Measurements from ENCODE around the gene NPRL2. TPM values are rescaled to one million over a fixed set of nuclear protein-coding genes. Genes with fewer than 3 reads are reported as not detected.

Gene NPRL2
- total RNA-seq = 21.0 and 25.4 TPM in 2 replicates

DNA sequence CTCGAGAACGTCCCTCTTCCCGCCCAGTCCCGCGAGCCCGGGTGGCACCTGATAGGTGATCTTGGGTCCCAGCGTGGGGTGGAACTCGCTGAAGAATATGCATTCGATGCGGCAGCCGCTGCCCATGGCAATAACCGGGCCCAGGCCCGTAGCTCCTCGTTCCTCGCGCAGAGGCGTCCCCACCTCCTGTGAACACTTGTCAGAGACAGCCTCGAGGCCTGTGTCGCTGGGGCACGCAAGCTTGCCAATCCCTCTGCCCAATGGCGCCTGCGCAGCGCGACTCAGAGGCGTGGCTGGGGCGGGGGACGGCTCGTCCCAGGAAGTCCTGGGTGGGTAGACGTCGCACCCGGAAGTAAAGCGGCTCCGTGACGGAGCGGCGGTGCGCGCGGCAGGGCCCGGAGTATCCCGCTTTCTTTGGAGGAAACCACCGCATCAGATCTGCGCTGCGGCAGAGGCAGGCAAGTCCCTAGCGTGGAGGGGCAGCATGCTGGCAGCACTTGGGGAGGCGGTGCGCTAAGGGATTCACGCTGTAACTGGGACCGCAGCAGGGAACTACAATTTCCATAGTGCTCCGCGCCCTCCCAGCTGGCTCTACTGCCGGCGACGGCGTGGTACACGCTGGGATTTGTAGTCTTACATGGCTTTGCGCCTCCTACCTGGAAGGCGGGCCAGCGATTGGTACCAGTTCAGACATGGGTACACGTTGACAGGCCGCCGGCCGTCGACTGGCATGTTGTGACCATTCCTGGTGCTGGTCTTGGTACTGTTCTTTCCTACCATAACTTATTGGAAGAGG is at the start of gene NPRL2, which contains the start of gene CYB561D2:
Gene NPRL2, minus strand, starts transcription at position 249 of the 796 bp plus-strand sequence. Its CDS starts 123 bp downstream, at position 126.
Gene CYB561D2, plus strand, starts transcription at position 336 of the 796 bp plus-strand sequence. CDS start 572 bp downstream, outside the sequence.

GRCh38 chr3:50358911-50359759 is 8.6 kb upstream of the NPRL2 start, which contains the start of gene TMEM115:
TSS of gene TMEM115 (minus strand) at chr3:50359521. CDS start at chr3:50359063, 458 bp downstream.

GRCh38 chr3:50345586-50346234 is 4.9 kb downstream of the NPRL2 start, which contains the start of gene ZMYND10:
TSS of gene ZMYND10 (minus strand) at chr3:50345732. CDS start at chr3:50345579, 153 bp downstream.

DNA sequence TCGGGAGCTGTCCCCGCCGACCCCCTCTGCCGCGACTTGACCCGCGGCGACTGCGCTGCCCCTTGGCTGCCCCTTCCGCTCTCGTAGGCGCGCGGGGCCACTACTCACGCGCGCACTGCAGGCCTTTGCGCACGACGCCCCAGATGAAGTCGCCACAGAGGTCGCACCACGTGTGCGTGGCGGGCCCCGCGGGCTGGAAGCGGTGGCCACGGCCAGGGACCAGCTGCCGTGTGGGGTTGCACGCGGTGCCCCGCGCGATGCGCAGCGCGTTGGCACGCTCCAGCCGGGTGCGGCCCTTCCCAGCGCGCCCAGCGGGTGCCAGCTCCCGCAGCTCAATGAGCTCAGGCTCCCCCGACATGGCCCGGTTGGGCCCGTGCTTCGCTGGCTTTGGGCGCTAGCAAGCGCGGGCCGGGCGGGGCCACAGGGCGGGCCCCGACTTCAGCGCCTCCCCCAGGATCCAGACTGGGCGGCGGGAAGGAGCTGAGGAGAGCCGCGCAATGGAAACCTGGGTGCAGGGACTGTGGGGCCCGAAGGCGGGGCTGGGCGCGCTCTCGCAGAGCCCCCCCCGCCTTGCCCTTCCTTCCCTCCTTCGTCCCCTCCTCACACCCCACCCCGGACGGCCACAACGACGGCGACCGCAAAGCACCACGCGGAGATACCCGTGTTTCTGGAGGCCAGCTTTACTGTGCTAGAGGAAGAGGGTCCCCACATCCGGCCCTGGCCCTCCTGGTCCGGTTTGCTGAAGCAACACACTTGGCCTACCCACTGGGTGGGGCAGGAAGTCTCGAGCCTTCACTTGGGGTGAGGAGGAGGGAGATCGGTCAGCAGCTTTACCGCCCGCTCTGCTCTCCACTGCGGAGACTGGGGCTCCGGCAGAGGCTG is 9.9 kb downstream of the NPRL2 start, which contains the start of gene RASSF1:
Gene RASSF1, minus strand, starts transcription at position 389 of the 882 bp plus-strand sequence. Its CDS starts 31 bp downstream, at position 358.

DNA sequence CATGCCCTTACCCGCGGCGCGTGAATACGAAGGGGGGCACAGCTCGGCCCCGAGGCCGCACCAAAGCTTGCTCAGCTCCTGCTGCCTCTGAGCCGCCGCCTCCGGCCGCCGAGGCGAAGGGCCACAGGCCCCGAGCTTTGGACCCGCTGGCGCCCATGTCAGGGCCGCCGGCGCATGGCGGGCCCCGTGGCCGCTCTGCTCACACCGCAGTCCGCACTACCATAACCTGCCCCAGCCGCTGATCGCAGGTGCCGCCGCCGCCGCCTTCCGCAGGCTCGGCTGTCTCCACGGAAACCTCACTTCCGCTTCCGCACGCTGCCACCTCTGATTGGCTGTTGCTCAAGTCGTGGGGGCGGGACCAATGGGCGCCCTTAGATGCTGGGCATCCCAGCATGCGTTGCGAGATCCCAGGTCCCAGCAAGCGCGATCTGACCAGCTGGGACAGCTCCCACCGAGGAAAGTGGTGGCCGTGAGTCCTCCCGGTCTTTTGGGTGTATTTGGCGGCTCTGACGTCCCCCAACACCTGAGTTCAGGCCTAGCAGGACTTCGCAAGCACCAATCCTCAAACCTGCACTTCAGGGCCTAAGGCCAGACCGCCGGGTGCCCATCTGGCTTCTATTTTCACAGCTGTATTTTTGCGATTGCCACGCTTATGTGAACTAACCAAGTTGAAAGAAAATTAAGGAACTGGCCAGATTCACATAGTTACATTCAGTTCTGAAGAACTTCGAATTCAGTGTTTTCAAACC is 22.5 kb downstream of the NPRL2 start, which contains the start of gene TUSC2:
Gene TUSC2, minus strand, starts transcription at position 281 of the 749 bp plus-strand sequence. Its CDS starts 124 bp downstream, at position 157.

DNA sequence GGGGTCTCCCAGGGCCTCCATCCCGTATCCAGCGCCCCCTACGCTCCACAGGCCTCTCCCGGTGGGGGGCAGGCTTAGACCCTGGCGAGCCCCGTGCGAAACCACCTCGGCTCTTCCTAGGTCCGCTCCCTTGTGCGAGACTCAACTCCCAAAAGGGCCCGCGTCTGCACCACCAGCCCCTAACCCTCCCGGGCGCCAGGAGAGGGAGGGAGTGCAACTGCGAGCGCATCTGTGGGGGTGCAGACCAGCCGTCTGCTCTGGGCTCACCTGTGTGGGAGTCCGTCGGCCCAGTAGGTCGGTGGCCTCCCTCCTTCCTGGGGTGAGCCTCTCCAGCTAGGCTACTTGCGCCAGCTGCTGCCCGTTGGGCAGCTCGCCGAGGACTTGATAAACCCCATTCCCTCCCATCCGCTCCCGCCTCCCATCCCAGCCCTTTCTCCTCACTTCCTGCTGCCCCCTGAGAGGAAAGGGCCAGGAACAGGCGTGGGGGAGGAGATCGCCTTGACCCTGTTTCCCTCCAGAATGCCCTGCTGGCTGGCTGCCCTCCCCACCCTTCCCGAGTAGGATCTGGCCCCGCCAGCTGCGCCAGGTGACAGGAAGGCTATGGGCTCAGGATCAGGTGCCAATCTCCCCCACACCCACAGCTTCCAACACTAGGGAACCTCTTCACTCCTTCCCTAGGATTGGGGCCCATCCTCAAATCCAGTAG is 28.0 kb downstream of the NPRL2 start, which contains the start of gene HYAL2:
Gene HYAL2, minus strand, starts transcription at position 360 of the 706 bp plus-strand sequence. CDS start 2,256 bp downstream, outside the sequence.

GRCh38 chr3:50303013-50303815 is 47.4 kb downstream of the NPRL2 start, which contains the start of gene HYAL1:
TSS of gene HYAL1 (minus strand) at chr3:50303574. CDS start at chr3:50302956, 618 bp downstream.

GRCh38 chr3:50298836-50299637 is 51.5 kb downstream of the NPRL2 start, which contains the start of the genes HYAL3 and NAA80:
TSS of gene HYAL3 (minus strand) at chr3:50299405. CDS start at chr3:50295602, 3,803 bp downstream.
TSS of gene NAA80 (minus strand) at chr3:50299405. CDS start at chr3:50297463, 1,942 bp downstream.

Other genes with a start within 250 kb of the NPRL2 start
- gene SEMA3F, start 195.5 kb downstream of the NPRL2 start, total RNA-seq = 23.8 and 42.1 TPM in 2 replicates
- gene GNAT1, start 159.2 kb downstream of the NPRL2 start, total RNA-seq = not detected in 2 replicates
- 0.51 TPM in 1 of 2 replicates, not detected in the other for gene SLC38A3, start 145.5 kb downstream of the NPRL2 start, total RNA-seq
- gene GNAI2, start 114.6 kb downstream of the NPRL2 start, total RNA-seq = 258 and 294 TPM in 2 replicates
- gene SEMA3B, start 81.6 kb downstream of the NPRL2 start, total RNA-seq = 7.8 and 49.4 TPM in 2 replicates
- not detected in 2 replicates for gene LSMEM2, start 71.7 kb downstream of the NPRL2 start, total RNA-seq
- 55.1 and 154 TPM in 2 replicates for gene IFRD2, start 58.3 kb downstream of the NPRL2 start, total RNA-seq
- gene HYAL3, start 51.4 kb downstream of the NPRL2 start, total RNA-seq = 4.4 and 9.3 TPM in 2 replicates
- gene NAA80, start 51.4 kb downstream of the NPRL2 start, total RNA-seq = 12.7 and 17.0 TPM in 2 replicates
- gene HYAL1, start 47.2 kb downstream of the NPRL2 start, total RNA-seq = 1.1 and 1.5 TPM in 2 replicates
- 155 and 163 TPM in 2 replicates for gene HYAL2, start 28.0 kb downstream of the NPRL2 start, total RNA-seq
- 31.3 and 33.0 TPM in 2 replicates for gene TUSC2, start 22.6 kb downstream of the NPRL2 start, total RNA-seq
- 15.8 and 23.1 TPM in 2 replicates for gene RASSF1, start 9.9 kb downstream of the NPRL2 start, total RNA-seq
- 2.1 and 3.9 TPM in 2 replicates for gene ZMYND10, start 5.0 kb downstream of the NPRL2 start, total RNA-seq
- 30.5 and 38.3 TPM in 2 replicates for gene CYB561D2, start 87 bp upstream of the NPRL2 start, total RNA-seq
- 61.4 and 80.4 TPM in 2 replicates for gene TMEM115, start 8.7 kb upstream of the NPRL2 start, total RNA-seq
- gene CACNA2D2, start 152.9 kb upstream of the NPRL2 start, total RNA-seq = 0.16 and 1.1 TPM in 2 replicates
- gene C3orf18, start 217.0 kb upstream of the NPRL2 start, total RNA-seq = 8.1 and 13.7 TPM in 2 replicates
- 11.4 and 15.1 TPM in 2 replicates for gene HEMK1, start 218.7 kb upstream of the NPRL2 start, total RNA-seq

Measured in mesangial cell (primary cell).